DOHH2 (cell line): ENCODE measurements around the gene C3orf18.

ENCODE experiments used
- H3F3A ChIP-seq: fragments of 200-600 bp; sonication (generic), shearing (Covaris generic); 2 replicates; pipeline ENCODE4 v1.6.0; 2016; ENCODE audit warnings: antibody characterized with exemption, mild to moderate bottlenecking; ENCODE audit not compliant: control insufficient read depth, insufficient read depth
- H3K27ac ChIP-seq: fragments of 200-600 bp; sonication (generic); 2 replicates; pipeline ENCODE4 v1.5.1; 2014; ENCODE audit warnings: low read depth, mild to moderate bottlenecking, low read length, moderate library complexity
- H3K27me3 ChIP-seq: fragments of 200-600 bp; sonication (generic); 2 replicates; pipeline ENCODE4 v1.6.1; 2014; ENCODE audit warnings: mild to moderate bottlenecking, low read length, mixed read lengths; ENCODE audit not compliant: control insufficient read depth
- H3K36me3 ChIP-seq: fragments of 200-600 bp; sonication (generic); 2 replicates; pipeline ENCODE4 v1.6.1; 2014; ENCODE audit warnings: mild to moderate bottlenecking, low read length, moderate library complexity, mixed read lengths; ENCODE audit not compliant: control insufficient read depth
- H3K4me1 ChIP-seq: fragments of 200-600 bp; sonication (generic); 2 replicates; pipeline ENCODE4 v1.6.1; 2014; ENCODE audit warnings: mild to moderate bottlenecking, low read length, mixed read lengths; ENCODE audit not compliant: control insufficient read depth
- H3K4me2 ChIP-seq: fragments of 200-600 bp; sonication (generic); 2 replicates; pipeline ENCODE4 v1.6.0; 2014; ENCODE audit warnings: mild to moderate bottlenecking, low read length, moderate library complexity
- H3K4me3 ChIP-seq: fragments of 200-600 bp; sonication (generic); 2 replicates; pipeline ENCODE4 v1.5.1; 2014; ENCODE audit warnings: mild to moderate bottlenecking, low read length, mixed read lengths
- H3K79me2 ChIP-seq: fragments of 200-600 bp; sonication (generic); 2 replicates; pipeline ENCODE4 v1.6.1; 2014; ENCODE audit warnings: mild to moderate bottlenecking, low read length, mixed read lengths; ENCODE audit not compliant: control insufficient read depth
- H3K9me2 ChIP-seq: fragments of 200-600 bp; sonication (generic); replicated peaks from 2 replicates; pipeline ENCODE4 v1.6.1; 2014; ENCODE audit warnings: mild to moderate bottlenecking, low read length, mixed read lengths; ENCODE audit not compliant: control insufficient read depth
- H3K9me3 ChIP-seq: fragments of 200-600 bp; sonication (generic); 2 replicates; pipeline ENCODE4 v1.6.1; 2014; ENCODE audit warnings: antibody characterized with exemption, low read length, mixed read lengths; ENCODE audit not compliant: control insufficient read depth, insufficient read depth
- H4K20me1 ChIP-seq: fragments of 200-600 bp; sonication (generic); 2 replicates; pipeline ENCODE4 v1.6.0; 2014; ENCODE audit warnings: low read depth, mild to moderate bottlenecking, antibody characterized with exemption, low read length, moderate library complexity; ENCODE audit not compliant: control insufficient read depth, insufficient read depth
- EZH2phosphoT487 ChIP-seq: fragments of 200-600 bp; sonication (generic); IDR thresholded peaks from 2 replicates; pipeline ENCODE4 v1.6.1; 2017; ENCODE audit warnings: borderline replicate concordance, mild to moderate bottlenecking, antibody characterized with exemption, low read length, moderate library complexity, mixed read lengths
- TF ChIP-seq, protein P1 (sequence below): fragments of 200-600 bp; sonication (generic); IDR thresholded peaks from one replicate; pipeline ENCODE4 v1.5.1; 2014; ENCODE audit warnings: antibody characterized with exemption, mild to moderate bottlenecking, low read depth, low read length; ENCODE audit not compliant: poor library complexity, severe bottlenecking

Gene C3orf18

DNA sequence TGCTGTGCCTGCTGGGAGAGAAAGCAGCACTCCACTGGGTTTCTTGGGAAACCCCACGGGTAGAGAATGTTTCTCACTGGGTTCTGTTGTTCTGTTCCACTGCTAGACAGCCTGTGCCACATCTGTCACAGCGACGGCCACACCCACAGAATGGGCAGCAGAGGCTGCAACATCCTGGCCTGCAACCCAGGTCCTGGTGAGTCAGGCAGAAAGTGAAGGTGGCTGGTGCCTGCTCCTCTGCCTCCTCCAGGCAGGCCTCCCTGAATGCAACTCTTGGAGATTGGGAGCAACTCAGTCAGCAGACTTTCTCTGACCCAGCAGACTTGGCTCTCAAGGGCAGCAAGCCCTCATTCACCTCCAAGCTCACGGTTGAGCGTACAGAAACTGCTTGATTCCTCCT is 13.0 kb downstream of the C3orf18 start:
- no peaks in the 10 kb centered on the region for H3K4me1 ChIP-seq
- no peak overlapping the region for H3K4me3 ChIP-seq
- no peaks in the 10 kb centered on the region for H3K9me2 ChIP-seq
- no peaks in the 10 kb centered on the region for H3K79me2 ChIP-seq
- no peaks in the 10 kb centered on the region for H3F3A ChIP-seq
- no peak for TF ChIP-seq EZH2phosphoT487
- TF ChIP-seq, protein P1, sequence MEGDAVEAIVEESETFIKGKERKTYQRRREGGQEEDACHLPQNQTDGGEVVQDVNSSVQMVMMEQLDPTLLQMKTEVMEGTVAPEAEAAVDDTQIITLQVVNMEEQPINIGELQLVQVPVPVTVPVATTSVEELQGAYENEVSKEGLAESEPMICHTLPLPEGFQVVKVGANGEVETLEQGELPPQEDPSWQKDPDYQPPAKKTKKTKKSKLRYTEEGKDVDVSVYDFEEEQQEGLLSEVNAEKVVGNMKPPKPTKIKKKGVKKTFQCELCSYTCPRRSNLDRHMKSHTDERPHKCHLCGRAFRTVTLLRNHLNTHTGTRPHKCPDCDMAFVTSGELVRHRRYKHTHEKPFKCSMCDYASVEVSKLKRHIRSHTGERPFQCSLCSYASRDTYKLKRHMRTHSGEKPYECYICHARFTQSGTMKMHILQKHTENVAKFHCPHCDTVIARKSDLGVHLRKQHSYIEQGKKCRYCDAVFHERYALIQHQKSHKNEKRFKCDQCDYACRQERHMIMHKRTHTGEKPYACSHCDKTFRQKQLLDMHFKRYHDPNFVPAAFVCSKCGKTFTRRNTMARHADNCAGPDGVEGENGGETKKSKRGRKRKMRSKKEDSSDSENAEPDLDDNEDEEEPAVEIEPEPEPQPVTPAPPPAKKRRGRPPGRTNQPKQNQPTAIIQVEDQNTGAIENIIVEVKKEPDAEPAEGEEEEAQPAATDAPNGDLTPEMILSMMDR = no peak
- peaks cover 8% of the 10 kb centered on the region; the same call in 1 of the 2 replicates for H3K27me3 ChIP-seq
- H3K36me3 ChIP-seq = no peaks in the 10 kb centered on the region
- no peak overlapping the region for H3K4me2 ChIP-seq
- H3K9me3 ChIP-seq = no peaks in the 10 kb centered on the region
- H4K20me1 ChIP-seq = no peaks in the 10 kb centered on the region
- no peak overlapping the region for H3K27ac ChIP-seq

GRCh38 chr3:50552598-50552997 is 14.9 kb downstream of the C3orf18 start:
- Histone ChIP-seq H4K20me1 (no peaks in the 10 kb centered on the region), H3K9me3 (no peaks in the 10 kb centered on the region), H3K79me2 (no peaks in the 10 kb centered on the region), H3K4me2 (no peak overlapping the region), H3F3A (no peaks in the 10 kb centered on the region), H3K27me3 (peaks cover 8% of the 10 kb centered on the region; the same call in 1 of the 2 replicates), H3K9me2 (no peaks in the 10 kb centered on the region), H3K27ac (no peak overlapping the region), H3K4me1 (no peaks in the 10 kb centered on the region), H3K4me3 (no peak overlapping the region), H3K36me3 (no peaks in the 10 kb centered on the region)
- TF ChIP-seq, protein P1 = no peak
- no peak for TF ChIP-seq EZH2phosphoT487

DNA sequence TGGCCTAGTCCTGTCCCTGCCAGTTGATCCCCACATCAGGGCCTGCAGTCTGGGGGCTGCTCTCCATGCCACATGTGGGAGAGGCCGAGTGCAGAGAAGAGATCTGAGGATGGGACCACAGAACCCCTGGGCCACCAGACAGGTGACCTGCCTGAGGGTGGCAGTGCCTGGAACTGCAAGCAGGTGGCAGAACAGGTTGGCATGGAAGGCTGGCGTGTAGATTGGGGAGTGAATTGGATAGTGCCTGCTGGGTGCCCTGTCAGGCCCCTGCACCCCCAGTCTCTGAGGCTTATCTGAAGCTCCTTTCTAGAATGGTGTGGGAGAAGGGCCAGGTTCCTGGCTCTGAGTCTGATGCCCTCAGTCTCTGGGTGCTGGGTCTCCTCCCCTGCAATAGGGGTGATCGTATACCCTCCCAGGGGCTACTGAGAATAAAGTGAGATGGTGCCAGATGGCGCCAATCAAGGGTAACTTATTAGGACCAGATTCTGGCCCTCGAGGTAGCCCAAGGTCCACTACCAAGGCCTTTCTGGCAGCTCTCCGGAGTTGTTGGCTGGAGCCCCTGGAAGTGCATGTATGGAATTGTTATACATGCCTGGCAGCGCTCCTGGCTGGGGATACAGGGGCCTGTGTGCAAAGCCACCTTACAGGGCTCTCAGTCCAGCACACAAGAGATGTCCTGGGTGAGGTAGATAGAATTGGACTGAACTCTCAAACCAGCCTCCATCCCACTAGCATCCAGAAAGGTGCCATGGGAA is 15.7 kb downstream of the C3orf18 start:
- H3K79me2 ChIP-seq = no peaks in the 10 kb centered on the region
- no peaks in the 10 kb centered on the region for H4K20me1 ChIP-seq
- no peaks in the 10 kb centered on the region for H3K9me2 ChIP-seq
- H3K36me3 ChIP-seq = no peaks in the 10 kb centered on the region
- peaks cover 5% of the 10 kb centered on the region; the same call in 1 of the 2 replicates for H3K27me3 ChIP-seq
- H3K27ac ChIP-seq = no peak overlapping the region
- no peak overlapping the region for H3K4me2 ChIP-seq
- H3K4me1 ChIP-seq = no peaks in the 10 kb centered on the region
- H3K4me3 ChIP-seq = no peak overlapping the region
- TF ChIP-seq, protein P1 = no peak
- TF ChIP-seq EZH2phosphoT487 = no peak
- H3K9me3 ChIP-seq = no peaks in the 10 kb centered on the region
- H3F3A ChIP-seq = no peaks in the 10 kb centered on the region
